HG02981 (cell line): ENCODE data around the gene ANKRD62.

Experiments used
- ATAC-seq: cut with Tn5 transposase; IDR thresholded peaks from one replicate; pipeline ENCODE4 v1.9.1; 2021; ENCODE audit warnings: mild to moderate bottlenecking, moderate library complexity; ENCODE audit not compliant: unreplicated experiment

Gene ANKRD62

DNA sequence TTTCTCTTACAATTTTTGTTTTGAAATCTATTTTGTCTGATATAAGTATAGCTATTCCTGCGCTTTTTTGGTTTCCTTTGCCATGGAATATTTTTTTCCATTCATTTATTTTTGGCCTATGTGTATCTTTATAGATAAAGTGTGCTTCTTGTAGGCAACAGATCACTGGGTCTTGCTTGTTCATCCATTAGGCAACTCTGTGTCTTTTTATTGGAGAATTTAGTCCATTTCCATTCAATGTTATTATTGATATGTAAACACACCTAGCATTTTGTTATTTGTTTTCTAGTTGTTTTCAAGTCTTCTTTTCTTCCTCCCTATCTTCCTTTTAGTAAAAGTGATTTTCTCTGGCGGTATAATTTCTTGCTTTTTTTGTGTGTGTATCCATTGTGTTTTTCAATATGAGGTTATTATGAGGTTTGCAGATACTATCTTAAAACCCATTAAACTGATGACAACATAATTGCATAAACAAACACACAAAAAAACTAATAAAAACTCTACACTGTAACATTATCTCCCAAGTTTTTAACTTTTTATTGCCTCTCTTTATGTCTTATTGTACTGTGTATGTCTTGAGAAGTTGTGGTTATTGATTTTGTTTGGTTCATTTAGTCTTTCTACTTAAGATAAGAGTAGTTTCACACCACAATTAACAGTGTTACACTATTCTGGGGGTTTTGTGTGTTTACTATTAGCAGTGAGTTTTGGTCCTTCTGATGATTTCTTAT, 71.6 kb downstream of the ANKRD62 start:
- ATAC-seq = no peak
